GM19328 (cell line): ENCODE measurements around the gene HAAO.
A peak's percentile ranks its signal among the peaks of the same experiment; 100 is the strongest.
"Not testable (repeated sequence)": the region's sequence is repeated elsewhere in the genome, so short reads cannot be mapped to it uniquely, and the experiment has no call there.

Experiments
- ATAC-seq: cut with Tn5 transposase; IDR thresholded peaks from one replicate; pipeline ENCODE4 v1.9.1; 2021; ENCODE audit warnings: mild to moderate bottlenecking, moderate library complexity; ENCODE audit not compliant: unreplicated experiment

The HAAO gene

DNA sequence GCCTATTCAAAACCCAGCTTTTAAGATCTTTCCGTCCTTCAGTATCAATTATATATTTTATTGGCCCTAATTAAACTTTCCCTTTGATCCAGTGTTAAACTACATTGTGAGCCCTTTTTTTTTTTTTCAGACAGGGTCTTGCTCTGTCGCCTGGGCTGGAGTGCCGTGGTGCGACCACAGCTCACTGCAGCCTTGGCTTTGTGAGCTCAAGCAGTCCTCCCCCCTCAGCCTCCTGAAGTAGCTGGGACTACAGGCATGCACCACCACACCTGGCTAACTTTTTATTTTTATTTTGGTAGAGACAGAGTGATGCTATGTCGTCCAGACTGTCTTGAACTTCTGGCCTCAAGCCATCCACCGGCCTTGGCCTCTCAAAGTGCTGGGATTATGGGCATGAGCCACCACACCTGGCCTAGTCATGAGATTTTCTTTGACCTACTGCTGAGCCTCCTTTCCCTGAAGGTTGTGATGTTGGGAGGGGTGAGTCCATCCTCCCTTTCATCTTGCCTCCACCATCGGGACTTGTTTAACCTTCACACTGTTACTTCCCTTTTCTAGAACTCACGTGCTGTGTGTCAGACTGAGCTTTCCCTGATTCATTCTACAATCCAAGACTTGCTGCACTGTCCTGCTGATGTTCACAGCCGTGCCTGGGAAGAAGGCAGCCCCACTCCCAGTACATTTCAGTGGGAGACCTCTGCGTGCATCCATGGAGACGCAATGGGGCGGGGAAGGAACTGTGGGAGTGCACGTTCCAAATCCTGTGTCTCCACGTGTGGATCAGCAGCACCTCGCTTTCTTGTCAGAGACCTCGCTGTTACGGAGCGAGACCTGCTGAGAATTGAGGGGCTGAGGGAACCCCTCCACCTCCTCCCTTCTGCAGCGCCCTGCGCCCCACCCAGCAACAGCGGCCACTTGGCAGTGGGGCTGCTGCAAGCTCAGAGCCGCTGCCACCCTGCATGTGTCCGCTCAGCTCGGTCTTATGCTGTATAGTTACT lies 39.3 kb downstream of the HAAO start:
- ATAC-seq: no peak

DNA sequence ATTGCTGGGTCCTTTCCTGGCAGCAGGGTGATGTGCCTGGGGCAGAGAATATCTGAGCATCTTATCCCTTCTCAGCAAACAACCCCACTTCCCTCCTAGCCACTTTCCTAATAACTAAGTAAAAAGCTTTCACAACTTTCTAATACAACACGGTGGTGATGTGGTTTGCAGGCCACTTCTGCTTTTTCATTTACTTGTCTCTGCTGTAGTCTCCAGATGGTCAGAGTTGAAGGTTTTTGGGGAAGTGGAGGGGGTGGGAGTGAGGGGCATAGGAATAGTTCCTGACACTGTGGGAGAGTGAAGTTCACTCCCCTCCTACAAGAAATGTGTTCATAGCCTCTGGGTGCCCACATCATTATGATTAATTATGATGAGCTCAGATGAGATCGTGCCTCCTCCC lies 40.1 kb downstream of the HAAO start:
- ATAC-seq: peak; percentile 67

DNA sequence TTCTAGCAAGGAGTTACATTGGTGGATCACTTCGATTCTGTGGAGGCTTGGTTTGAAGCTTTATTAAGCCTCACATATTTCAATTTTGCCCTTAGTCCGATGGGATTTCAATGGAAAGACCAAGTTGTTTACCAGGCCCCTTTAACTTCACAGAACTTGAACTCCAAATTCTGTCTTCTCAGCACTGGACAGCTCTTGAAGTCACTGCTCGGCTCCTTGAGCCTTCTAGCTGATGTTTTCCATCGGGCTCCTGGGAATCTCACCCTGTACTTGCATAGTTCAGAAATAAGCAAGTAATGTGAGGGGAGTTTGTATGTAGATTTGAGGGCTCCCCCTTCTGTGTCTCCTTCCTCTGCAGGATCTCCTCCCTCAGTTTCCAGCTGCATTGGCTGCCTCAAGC lies 43.5 kb downstream of the HAAO start:
- ATAC-seq: no peak

DNA sequence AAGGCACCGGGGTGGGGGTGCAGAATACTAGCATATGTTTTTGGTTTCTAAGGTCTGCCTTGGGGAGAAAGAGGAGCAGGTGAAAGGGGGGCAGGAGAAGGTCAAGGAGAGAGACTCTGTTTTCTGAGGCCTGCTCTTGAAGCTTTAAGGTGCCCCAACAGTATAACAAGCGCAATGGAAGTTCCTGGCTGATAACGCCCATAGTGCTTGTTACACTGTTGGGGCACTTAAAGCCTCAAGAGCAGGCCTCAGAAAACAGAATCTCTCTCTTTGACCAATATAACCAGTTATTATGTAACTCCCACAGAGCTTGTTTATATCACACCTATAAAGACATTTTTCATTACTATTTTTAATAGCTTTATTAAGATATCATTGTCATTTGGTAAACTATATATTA lies 45.0 kb downstream of the HAAO start:
- no peak for ATAC-seq

DNA sequence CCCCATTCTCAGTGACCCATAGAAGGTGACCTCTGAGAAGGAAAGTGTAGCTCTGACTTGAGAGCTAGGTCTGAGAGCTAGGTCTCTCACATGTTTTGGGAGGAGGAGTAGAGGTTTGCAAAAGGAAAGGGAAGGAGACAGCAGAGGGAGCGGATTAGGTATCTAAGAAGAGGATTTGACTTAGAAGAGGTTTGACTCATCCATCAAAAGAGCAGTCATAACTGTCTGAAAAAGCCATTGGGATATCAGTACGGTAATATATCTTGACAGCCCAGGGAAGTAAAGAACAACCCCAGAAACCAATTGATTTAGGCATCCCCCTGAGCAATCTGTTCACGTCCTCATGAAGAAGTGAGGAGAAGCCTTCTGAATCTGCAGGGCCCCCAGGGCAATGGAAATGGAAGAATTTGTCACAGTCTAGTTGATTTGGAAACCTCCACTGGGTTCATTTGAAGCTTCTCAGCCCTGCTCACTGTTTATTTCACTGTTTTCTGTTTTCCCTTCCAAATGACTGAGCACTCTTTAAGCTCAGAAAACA lies 47.8 kb downstream of the HAAO start:
- ATAC-seq: no peak

DNA sequence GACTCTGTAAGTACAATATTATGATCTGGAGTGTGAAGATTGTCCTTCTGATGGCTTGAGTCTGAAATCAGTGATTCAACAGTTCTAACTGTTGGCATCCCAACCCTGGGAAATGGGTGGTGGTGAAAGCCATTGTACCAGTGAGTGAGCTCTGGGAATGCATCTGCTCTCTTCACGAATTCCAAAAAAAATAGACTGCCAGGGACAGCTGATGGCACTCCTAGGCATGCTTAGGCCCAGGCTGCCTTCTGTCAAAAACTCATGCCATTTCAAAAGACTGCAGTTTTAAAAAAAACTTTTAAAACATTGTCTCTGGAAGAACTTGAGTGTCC lies 48.8 kb downstream of the HAAO start:
- ATAC-seq: no peak

DNA sequence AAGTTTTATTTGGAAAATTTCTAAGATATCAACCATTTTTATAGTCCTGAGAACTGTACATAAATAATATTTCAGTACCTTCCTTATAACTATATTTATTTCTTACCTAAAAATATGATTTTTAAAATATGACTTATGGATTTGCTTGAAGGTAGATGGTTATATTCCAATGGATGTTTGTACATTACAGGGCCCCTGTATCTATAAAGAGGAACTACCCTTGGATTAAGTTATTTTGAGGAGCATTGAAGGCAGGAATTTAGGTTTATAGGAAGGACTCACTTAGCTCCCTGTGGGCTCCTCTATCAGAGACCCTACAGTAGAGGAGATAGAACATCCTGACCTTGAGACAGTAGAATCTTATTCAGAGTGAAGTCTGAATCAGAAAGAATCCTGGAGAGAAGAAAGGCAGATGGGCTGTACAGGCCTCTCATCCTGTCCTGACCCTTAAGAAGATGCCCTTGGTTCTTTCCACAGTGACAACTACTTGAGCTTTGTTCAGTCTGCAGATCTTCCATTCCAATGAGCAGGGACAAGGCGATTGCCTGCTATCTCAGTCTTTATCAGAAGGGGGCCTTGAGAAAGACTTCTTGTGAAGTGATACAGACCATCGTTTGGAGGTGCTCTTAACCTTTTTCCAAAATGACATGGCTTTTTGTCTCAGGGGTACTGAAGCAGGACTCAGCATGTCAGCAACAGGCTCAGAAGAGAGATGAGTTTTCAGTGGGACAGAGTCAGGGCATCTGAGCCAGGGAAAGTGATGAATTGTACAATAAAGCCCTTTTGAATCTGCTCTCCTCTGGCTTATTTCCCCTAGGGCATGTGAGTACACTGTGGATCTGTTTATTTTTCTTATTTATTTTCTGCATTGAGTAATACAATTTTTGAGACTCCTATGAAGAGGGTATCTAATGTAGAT lies 49.4 kb downstream of the HAAO start:
- ATAC-seq: no peak

DNA sequence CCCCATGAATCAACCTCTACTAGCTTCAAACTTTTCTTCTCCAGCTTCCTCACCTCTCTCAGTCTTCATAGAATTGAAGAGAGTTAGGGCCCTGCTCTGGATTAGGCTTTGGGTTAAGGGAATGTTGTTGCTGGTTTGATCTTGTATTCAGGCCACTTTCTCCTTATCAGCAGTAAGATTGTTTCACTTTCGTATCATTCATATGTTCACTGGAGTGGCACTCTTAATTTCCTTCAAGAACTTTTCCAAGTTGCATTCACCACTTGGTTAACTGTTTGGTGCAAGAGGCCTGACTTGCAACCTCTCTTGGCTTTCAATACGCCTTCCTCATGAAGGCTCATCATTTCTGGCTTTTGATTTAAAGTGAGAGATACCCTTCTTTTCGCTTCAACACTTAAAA lies 51.2 kb downstream of the HAAO start:
- no peak for ATAC-seq

DNA sequence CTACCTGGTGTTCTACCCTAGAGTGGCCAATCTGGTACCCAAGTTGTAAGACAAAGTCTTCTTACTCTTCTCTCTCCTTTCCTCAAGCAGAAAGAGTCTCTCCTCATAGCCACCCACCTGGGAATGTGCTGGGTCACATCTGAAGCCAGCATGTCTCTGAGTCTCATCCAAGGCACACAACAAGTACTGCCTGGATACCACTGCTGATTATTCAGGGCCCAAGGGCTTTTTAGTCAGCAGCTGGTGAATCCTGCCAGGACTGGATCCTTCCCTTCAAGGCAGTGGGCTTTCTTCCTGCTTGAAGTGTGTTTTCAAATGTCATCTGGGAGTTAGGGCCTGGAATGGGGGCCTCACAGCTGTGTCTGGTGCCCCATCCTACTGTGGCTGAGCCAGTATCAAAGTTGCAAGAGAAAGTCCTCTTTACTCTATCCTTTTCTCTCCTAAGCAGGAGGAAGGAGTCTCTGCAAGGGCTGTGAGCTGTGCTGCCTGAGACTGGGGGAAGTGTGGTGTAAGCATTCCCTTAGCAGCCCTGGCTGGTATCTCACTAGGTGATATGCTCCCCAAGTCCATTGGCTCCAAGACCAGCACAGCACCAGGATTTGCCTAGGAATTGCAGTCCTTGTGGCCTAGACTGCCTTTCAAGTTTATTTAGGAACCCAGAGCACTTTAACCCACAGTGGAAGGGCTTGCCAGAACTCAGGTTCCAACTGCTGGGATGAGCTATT lies 55.6 kb downstream of the HAAO start:
- ATAC-seq: no peak

DNA sequence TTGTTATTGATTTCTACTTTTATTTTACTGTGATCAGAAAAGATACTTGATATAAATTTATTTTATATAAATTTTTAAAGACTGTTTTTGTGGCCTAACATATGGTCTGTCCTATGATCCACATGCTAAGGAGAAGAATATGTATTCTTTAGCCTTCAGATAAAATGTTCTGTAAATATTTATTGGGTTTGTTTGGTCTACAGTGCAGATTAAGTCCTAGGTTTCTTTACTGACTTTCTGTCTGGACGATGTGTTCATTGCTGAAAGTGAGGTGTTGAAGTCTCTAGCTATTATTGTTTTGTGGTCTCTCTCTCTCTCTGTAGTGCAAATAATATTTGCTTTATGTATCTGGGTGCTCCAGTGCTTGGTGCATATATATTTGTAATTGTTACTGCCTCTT lies 58.5 kb downstream of the HAAO start:
- ATAC-seq: no peak

DNA sequence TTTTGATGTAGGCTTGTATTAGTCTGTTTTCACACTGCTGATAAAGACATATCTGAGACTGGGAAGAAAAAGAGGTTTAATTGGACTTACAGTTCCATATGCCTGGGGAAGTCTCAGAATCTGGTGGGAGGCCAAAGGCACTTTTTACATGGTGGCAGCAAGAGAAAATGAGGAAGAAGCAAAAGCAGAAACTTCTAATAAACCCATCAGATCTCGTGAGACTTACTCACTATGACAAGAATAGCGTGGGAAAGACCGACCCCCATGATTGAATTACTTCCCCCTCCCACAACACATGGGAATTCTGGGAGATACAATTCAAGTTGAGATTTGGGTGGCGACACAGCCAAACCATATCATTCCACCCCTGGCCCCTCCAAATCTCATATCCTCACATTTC lies 61.1 kb downstream of the HAAO start:
- not testable (repeated sequence) for ATAC-seq

DNA sequence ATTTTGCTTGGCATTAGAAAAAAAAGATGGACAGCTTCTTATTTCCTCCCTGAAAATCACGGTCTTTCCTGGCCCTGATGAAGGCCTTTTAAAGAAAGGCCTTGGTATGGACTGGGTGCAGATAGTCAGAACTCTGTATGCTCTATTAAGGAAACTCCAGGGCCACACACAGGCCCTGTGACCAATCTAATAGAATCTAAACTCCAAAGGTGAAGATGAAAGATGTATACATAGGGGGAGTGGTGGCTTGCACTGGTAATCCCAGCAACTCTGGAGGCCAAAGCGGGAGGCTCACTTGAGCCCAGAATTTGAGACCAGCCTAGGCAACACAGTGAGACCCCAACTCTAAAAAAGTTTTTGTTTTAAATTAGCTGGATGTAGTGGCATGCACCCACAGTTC lies 65.7 kb downstream of the HAAO start:
- no peak for ATAC-seq

DNA sequence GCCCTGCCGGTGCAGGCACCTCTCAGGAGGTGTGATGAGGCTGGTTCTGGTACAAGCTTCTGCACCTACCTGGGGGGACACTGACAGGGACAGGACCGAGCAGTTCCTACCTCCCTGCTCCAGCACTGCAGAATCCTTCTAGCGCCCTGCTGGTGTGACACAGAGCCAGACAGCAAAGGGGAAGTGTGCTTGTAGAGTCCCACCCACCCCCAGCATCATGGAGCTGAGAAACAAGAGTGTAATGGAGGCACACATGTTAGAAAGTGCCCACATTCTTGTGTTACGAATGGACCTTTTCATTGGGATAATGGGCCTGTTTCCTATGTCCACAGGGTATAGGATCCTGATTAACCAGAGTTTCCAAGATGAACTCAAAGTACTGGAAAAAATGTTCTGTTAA lies 66.7 kb downstream of the HAAO start:
- no peak for ATAC-seq

DNA sequence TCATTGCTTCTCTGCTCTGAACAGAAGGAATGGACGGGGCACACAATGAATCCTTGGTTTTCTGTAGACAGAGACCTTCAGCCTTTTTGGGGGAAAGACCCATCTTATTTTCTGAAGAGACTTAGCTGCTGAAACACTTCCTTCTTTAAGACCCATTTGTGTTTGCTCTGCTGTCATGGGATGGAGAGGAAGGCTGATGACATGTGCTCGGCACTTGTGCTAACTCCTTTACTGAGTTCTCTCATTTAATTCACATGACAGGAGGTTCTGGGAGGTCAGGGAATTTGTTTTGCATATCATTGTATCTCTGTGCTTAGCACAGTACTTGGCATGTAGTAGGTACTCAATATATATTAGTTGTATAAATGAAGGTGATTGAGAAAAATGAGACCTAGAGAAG lies 67.5 kb downstream of the HAAO start:
- no peak for ATAC-seq

DNA sequence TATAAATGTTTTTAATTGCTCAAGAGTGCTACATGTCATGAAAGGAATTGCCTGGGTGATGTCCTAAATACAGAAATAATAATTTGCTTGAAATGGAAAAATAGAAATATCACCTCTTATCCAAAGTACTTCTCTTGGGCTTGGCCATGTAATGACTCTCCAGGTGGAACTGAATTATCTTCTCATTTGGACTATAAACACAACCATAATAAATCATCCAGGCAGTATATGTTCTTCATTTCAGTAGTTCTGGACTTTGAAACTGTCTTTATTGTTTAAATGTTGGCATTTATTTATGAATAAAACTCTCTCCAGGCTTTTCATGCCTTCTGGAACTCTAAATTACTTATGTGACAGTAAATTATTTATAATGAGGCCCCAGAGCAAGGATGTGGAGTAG lies 68.9 kb downstream of the HAAO start:
- no peak for ATAC-seq

DNA sequence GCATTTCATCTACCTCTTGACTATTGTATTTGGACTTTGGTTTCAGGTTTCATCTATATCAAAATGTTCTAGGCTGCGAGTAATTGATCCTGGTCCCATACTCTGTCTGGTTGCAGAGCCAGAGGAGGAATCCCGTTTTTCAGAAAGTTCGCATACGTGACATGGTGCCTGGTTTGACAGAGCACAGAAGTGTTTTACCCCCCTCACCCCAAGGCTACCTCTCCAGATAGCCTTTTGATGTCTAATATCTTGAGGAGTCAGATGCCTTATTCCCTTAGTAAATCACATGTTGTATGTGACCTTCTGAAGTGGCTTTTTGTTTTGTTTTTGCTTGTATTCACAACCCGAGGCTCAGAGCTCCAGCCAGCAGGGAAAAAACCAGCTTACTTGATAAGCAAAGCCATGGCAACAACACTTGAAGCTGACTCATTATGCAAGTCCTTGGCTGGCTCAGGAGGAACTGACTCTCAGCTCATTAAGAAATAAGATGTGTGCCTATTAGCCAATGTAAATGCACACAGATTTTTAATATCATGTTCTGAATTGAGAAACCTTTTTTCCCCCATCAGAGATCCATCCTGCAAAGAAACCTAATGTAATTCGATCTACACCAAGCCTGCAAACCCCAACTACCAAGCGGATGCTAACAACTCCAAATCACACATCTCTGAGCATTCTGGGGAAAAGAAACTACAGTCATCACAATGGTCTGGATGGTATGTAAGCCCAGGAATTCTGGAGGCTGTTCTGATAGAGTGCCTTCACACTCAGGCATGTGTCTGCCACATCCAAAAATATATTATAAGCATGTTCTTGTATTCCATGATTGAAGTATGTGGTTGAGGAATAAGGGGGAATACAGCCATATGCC lies 69.8 kb downstream of the HAAO start:
- ATAC-seq: peak; percentile 86

DNA sequence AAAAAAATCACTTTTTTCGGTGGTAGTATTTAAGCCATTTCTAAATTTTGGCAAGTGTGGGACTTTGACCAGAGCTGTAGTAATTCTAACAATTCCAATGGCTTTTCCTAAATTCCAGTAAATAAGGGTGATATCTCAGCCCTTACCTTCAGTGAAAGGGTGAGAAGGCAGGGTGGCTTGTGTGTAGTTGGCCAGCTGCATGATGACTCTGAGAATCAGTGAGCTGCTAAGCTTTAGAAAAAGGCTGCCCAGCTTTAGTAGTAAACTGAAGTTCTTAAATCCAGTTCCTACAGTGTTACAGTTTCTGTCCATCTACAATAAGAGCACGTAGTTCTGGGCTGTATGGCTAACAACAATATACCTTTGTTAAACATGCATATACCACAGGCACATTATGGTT lies 70.5 kb downstream of the HAAO start:
- ATAC-seq: peak; percentile 10
